Measurements from ENCODE around the gene BRSK1.

GRCh38 chr19:55358493-55358892 is 74.7 kb downstream of the BRSK1 start:
- TF ChIP-seq, protein P1, sequence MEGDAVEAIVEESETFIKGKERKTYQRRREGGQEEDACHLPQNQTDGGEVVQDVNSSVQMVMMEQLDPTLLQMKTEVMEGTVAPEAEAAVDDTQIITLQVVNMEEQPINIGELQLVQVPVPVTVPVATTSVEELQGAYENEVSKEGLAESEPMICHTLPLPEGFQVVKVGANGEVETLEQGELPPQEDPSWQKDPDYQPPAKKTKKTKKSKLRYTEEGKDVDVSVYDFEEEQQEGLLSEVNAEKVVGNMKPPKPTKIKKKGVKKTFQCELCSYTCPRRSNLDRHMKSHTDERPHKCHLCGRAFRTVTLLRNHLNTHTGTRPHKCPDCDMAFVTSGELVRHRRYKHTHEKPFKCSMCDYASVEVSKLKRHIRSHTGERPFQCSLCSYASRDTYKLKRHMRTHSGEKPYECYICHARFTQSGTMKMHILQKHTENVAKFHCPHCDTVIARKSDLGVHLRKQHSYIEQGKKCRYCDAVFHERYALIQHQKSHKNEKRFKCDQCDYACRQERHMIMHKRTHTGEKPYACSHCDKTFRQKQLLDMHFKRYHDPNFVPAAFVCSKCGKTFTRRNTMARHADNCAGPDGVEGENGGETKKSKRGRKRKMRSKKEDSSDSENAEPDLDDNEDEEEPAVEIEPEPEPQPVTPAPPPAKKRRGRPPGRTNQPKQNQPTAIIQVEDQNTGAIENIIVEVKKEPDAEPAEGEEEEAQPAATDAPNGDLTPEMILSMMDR (IDR thresholded peaks at IDR 0.05): no peak
- TF ChIP-seq POLR2A (IDR thresholded peaks at IDR 0.05): no peak
- TF ChIP-seq POLR2AphosphoS5 (IDR thresholded peaks at IDR 0.05): no peak

All from stomach (tissue), 4 donors.